HG03097 (cell line): ENCODE data around the gene IPCEF1.

ENCODE experiments used
- ATAC-seq: cut with Tn5 transposase; IDR thresholded peaks from one replicate; pipeline ENCODE4 v1.9.1; 2021; ENCODE audit not compliant: unreplicated experiment, low FRiP score

IPCEF1 gene, protein sequence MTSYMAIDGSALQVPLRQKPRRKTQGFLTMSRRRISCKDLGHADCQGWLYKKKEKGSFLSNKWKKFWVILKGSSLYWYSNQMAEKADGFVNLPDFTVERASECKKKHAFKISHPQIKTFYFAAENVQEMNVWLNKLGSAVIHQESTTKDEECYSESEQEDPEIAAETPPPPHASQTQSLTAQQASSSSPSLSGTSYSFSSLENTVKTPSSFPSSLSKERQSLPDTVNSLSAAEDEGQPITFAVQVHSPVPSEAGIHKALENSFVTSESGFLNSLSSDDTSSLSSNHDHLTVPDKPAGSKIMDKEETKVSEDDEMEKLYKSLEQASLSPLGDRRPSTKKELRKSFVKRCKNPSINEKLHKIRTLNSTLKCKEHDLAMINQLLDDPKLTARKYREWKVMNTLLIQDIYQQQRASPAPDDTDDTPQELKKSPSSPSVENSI

DNA sequence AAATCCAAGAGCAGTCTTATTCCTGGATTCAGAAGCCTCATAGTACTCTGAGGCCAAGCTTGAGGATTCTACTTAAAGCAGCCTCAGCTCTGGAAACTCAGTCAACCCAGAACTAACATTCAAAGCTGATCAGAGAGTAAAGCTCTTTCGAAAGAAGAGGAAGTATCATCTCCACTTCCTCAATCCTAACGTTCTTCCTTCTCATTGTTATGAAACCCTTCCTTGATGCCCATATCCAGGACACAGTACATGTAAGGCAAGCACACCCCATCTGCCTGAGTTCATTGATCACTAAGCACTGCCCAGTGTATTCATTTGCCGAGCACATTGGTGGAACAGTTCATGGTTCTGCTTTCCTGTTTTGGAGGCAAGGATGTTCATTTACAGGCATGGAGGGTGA is at the start of gene IPCEF1:
Gene IPCEF1 (minus strand): TSS at position 114 of the 400 bp plus-strand sequence. CDS start 90,856 bp downstream, outside the sequence.
- ATAC-seq, result no peak

DNA sequence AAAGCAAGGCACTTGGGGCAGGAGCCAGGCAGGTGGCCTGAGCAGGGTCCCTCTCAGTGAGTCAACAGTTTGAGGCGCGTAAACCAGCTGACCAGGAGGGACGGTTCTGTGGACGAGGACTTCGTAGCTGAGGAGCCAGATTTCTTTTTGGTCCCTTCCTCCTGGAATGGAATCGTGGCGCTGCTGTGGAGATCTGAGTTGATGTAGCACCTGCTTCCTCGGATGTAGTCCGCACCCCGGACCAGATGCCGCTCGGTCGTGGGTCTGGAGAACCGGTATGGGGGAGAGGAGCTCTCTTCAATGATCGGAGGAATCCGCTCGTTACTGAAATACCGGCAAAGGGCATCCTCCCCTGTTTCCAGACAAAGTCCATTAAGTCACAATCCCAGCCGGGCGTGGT is 49.7 kb upstream of the IPCEF1 start:
- no peak for ATAC-seq

DNA sequence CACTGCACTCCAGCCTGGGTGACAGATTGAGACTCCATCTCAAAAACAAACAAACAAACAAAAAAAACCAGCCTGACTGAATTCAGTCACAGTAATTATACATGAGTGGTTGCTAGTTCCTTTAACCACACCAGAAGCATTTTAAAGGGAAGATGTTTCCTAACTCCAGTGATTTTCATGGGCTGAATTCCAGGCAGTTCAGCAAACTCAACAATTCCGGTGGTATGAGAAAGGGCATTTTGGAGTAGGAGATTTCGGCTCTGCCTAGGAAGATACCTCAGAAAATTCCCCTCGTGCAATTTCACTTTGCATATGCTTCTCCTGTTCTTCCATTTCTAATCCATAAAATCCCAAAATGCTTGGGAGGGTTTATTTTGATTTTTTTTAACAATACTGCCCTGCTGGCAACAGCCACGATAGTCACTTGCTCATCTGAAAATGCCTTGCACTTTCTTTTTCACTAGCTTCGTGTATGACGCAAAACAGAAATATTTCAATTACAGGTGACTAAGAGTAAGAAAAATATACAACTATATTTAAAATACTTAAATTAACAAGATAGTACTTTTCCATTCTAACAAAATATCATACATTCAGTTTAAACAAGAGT is 48.3 kb upstream of the IPCEF1 start:
- no peak for ATAC-seq

DNA sequence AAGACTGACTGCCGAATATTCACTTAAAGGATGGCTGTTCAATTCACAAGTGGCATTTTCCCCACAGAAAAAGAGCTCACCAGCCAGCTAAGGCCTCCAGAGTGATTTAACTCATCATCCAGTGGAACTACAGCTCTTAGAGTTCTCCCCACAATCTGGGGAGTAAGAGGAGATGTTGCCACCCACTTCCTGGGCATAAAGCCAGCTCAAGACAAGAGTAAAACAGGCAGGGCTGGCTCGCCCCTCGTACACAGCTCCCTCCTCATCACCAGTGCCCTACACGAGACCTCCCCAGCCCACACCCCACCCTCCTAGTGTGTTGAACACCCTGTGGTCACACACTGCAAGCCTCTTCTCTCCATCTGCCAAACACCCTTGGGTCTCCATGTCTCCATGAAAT is 47.2 kb upstream of the IPCEF1 start:
- no peak for ATAC-seq

DNA sequence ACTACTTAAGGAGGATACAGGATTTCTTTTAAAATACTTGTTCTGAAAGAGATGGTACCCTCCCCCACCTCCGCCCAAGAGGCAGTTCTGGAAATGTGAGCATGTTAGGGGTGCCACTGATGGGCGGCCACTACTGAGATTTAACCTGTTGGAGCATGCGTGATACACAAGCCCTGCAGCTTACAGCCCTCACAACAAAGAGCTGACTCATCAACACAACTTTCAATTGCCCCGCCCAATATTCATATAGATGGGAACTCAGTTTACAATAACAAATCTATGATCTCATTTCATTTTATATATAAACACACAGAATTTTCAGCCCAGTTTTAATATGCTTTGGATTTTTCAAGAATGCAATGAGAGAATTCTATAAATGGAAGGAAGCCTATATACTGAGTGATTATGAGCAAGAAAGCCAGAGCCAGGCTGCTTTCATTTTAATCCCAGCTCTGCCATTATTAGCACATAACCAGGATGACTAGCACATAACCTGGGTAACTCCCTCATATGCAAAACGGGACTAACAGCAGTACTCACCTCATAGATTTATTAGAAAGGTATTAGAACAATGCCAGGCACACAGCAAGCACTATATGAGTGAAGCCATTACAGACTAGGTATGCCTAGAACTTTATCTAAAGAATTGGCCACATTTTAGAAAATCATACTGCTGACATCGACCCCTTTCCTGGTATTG is 45.6 kb upstream of the IPCEF1 start:
- ATAC-seq, result no peak

DNA sequence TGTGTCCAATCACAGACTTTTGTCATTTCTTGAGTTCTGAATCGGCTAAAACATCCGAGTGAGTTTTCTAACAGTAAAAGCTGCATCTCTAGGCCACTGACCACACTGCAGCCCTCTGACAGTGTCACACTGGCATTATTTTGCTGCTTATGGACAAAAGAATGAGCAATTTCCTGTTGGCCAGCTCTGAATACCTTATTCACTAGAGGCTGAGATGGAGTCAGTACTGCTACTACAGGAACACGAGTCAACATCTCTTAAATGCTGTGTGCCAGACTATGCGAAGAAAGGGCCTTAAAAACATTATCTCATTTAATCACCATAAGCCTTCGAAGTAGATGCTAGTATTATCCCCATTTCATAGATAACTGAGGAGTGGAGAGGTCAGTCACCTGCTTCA is 42.5 kb upstream of the IPCEF1 start:
- ATAC-seq, result no peak

DNA sequence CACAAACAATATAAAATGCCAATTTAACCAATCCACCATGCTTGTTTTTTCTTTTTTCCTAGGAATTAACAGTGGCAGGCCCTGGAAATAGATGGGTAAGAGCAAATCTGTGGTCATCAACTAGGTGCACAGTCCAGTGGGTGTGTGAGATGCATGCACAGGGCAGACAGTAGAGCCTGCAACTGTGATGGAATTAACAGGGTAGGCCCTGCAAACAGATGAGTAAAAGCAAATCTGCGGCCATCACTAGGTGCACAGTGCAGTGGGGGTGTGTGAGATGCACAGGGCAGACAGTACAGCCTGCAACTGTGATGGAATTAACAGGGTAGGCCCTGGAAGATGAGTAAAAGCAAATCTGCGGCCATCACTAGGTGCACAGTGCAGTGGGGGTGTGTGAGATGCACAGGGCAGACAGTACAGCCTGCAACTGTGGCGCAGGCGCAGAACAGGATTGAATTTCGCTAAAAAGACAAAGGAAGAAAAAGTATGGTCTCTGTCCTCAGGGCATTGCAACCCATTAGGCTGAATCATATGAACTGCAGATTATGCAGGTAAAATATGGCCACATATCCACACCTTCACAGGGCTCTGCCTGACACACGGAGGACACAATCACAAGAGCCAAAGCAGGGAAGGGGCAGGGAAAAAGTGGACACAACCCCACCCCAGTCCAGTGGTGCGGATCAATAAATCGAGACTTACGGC is 41.0 kb upstream of the IPCEF1 start:
- ATAC-seq, result no peak

DNA sequence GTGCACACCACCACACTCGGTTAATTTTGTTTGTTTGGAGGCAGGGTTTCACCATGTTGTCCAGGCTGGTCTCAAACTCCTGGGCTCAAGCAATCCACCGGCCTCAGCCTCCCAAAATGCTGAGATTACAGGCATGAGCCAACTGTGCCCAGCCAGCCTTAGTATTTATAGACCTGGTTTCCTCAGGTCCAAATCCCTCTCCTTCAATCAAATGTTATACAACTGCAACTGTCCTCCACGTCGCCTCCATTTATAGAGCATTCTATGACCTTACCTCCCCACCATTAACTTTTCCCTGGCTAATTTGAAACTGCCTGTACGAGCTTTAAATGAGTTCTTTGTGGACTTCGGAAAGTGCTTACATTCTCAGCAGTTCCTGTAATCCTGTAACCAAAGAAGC is 39.3 kb upstream of the IPCEF1 start:
- no peak for ATAC-seq

DNA sequence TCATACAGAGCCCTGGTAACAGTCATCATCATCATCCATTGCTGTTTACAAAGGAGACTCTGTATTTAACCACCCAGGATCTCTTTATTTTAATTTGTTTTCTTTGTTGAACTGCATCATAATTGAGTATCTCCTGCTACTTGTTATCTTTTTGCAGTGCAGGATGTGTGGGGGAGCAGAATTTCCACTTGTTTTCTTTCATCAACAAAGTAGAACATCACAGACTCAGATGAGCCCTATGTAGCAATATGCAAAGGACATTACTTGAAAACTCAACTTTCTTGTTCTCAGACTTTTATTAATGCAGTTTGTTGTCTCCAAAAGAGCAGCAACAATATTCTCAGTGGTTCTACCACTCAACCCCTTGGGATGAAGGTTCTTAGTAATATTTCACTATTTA is 38.7 kb upstream of the IPCEF1 start:
- no peak for ATAC-seq

DNA sequence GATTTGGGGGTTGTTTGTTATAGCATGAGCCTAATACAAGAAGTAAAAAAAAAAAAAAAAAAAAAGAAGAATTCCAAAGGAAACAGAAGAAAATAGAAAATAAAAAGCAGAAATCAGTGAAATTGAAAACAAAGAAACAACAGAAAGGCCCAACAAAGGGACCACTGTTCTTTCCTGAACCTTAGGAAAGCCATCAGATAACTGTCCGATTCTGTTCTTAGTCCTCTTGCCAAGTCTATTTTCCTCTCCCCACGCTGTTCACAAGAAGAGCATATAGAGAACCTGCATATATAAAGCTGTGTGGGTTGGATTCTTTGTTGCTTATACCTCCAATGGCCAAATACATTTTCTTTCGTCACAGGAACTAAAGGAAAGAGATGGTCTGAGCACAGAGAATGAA is 38.0 kb upstream of the IPCEF1 start:
- ATAC-seq, result no peak

DNA sequence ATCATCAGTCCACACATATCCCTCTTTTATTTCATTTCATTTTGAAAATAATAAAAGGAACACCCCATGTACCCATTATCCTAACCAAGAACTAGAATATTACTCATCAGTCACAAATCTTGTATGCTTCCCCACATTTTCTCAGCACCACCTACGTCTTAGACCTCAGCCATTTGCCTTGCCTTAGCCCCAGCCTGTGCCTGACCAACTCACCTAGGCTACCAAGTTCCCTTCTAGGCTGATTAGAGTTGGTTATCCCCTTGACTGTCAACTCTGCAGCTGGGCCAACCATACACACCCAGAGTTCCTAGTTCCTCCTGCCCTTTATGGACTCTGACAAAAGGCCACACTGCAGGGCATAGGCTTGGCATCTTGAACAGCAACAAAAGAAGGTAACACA is 33.4 kb upstream of the IPCEF1 start:
- no peak for ATAC-seq

DNA sequence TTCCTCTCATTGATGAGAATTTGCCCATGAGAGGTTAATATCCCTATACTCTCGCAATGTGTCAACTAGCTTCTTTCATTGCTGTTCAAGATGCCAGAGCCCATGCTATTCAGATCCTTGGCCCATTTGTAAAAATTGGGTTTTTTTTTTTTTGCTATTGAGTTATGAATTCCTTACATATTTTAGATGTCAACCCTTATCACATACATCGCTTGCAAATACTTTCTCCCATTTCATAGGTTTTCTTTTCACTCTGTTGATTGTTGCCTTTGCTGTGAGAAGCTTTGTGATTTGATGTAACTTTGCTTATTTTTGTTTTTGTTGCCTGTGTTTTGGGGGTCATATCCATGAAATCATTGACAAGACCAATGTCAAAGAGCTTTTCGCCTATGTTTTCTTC is 32.2 kb upstream of the IPCEF1 start:
- ATAC-seq, result no peak

DNA sequence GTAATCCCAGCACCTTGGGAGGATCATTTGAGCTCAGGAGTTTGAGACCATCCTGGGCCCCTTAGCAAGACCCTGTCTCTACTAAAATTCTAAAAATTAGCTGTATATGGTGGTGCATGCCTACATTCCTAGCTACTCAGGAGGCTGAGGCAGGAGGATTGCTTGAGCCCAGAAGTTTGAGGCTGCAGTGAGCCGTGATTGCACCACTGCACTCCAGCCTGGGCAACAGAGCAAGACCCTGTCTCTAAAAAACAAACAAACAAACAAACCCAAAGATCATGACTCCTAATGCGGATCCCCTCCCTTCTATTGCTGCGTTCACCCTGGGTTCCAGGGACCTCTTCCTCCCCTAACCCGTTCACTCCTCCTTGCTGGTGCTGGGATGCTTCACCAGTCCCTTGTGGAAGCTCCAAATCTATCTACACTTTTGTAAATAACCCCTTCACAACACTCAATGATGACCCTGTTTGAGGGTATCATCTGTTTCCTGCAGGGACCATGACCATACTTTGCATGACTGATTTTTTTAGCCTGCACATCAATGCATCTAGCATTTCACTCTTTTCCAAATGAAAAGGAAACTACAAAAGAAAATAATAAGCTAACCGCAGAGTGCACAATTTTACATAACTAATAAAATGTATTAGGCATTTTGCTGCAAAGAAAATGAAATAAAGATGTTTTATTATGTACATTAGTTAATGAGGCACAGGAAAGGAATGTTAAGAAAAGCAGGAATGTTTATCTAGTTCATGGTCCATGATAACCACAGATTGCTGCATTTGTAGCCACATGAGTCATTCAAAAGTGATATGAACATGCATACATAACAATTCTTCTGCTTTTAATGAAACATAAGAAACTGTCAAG is 30.5 kb upstream of the IPCEF1 start:
- no peak for ATAC-seq

DNA sequence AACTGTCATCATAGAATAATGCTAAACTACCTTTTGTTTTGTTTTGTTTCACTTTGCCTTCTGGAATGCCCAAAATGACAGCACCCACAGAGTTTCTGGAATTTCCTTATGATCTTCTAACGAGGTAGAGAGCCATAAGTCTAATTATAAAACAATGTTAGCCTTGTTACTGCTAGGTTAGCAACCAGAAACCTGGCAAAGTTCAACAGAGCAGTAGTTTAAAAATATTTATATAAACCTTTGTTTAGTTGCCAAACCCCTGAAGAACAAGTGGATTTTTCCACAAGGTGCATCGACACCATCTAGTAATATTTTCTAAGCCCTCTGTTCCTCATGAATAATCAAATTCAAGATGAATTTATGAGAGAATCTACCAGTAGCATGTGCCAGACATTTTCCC is 27.6 kb upstream of the IPCEF1 start:
- no peak for ATAC-seq

DNA sequence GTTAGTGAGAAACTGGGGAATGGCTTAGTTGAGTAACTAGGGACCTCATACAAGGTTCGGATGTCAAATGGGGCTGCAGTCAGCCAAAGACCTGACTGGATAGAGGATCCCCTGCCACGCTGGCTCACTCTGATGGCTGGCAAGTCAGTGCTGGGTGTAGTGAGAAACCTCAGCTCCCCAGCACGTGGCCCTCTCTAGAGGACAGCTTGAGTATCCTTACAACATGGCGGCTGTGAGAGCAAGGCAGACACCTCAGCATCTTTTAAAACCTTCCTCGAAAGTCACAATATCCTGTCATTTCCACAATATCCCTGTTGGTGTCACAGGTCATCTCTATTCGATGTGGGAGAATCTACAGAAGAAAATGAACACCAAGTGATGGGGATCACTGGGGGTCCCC is 26.7 kb upstream of the IPCEF1 start:
- no peak for ATAC-seq

DNA sequence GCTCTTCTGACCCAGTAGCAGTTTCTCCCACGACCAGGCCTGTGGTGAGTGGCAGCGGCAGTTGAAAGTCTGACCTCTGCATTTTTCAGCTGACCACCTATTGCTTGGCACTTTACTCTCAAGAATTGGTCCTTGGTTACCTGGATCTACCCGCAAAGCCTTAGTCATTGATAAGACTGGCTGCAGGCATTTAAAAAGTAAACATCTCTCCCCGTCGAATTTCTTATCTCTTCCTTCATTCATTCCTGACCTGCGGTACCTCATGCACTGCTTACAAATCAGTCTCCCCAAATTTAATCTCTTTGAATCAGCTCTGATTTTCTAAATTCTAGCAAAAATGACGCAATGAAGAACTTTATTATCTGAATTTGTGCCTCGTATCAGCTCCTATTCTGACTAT is 26.1 kb upstream of the IPCEF1 start:
- ATAC-seq, result no peak

DNA sequence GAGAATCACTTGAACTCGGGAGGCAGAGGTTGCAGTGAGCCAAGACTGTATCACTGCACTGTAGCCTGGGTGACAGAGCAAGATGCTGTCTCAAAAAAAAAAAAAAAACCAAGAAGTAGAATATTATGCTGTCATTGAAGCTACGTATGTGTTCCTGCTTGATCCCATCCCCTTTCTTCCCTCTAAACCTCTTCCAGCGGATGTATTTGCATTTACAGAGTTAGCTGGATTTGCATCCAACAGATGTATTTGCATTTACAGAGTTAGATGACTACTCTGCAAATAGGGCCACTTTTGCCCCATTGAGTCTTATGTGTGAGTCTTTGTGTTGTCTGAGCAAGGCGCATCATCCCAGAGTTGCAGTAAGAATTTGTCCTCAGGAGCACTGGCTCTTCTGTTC is 24.9 kb upstream of the IPCEF1 start:
- ATAC-seq, result no peak

DNA sequence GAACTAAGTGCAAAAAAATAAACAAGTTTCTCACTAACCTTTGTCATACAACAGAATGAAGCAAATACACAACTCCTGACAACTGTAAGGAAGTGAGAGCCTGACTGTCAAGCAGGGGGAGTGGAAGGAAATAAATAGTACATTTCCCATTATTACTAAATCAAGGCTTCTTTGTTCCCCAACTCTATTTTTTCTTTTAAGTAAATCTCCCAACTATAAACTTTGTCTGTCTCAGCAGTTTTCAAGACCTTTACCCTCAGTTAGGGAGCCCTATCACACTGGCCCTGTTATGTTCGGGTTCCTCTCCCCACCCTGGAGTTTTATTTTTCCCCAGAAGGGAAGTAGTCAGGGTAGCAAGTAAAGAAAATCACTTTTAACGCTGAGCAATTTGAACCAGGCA is 24.1 kb upstream of the IPCEF1 start:
- ATAC-seq, result no peak

DNA sequence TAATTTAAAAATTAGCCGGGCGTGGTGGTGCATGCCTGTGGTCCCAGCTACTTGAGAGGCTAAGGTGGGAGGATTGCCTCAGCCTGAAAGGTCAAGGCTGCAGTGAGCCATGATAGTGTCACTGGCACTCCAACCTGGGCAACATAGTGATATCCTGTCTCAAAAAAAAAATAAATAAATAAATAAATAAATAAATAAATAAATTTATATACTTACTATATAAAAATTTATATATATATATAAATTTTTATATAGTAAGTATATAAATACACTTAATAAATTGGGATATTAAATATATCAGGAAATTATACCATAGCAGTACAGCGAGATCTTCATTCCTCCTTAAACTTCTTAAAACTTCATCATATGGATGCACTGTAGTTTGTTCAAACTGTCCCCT is 23.0 kb upstream of the IPCEF1 start:
- ATAC-seq, result no peak

DNA sequence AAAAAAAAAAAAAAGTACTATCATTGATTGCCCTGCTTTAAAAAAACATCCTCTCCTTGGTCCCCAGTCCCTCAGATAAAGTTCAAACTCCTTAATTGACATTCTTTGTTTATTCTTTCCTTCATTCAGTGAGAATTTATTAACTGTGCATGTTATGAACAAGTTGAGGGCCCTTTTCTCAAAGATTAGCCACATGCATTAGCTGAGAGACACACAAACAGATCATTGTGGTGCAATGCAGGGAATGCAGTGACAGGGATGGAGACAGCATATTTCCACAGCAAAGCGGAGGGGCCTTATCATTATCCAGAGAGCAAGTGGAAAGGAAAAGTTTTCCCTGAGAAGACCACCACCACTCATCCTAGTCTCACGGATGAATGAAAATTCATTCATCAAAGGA is 21.9 kb upstream of the IPCEF1 start:
- no peak for ATAC-seq
